ENCODE data around the gene CIB4.

The CIB4 gene

DNA sequence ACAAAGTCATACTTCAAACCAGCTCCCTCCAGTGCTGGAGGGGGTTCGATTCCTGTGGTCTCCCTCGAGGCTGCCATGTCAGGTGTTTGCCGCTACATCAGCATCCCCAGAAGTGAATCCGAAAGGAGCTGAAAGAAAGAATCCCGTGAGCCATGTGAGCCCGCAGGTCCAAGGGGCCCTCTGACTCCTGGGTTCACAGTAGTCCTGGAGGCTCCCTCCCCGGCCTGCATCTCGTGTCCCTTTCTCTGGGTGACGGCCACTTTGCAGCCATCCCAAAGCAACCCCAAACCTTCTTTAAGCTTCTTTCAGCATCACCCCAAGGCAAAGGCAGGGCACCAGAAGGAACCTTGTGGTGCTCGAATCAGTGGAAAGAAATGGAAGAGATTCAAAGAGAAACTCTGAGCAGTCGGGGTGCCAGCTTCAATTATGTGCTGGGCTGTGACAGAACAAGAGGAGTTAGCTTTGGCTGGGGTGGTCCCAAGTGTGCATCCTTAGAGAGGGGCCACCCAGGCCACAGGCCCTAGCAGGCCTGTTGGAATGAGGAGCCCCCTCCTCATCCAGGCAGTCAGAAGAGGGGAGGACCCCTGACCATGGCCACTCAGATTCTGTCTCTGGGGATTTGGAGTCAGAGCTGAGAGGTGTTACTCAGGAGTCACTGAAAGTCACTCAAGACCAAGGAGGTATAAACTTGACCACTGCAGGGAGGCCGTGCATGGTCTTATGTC, 59.7 kb downstream of the CIB4 start:
- DNase-seq = no peak

DNA sequence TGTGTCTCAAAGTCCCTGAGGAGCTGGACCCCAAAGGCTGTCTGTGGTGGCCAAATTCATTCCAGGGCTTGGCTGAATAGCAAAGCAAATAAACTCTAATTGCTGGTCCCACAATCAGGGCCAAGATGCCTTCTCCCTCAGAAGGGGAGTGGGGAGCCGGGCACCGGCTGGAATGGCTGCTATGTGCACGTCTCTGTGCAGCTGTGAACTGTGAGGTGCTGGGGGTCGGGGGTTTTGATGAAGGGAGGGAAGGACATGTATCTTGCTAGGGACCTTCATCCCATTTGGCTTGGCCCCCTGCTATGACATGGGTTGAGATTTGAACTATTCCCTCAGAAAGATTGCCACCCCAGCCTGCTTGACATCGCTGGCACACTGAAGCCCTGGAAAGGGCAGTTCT, 60.4 kb downstream of the CIB4 start:
- no peak for DNase-seq

GRCh38 chr2:26580151-26580550, 61.0 kb downstream of the CIB4 start:
- DNase-seq = no peak

- DNase-seq = no peak
Measured at GRCh38 chr2:26579723-26580040, 61.5 kb downstream of the CIB4 start.

DNA sequence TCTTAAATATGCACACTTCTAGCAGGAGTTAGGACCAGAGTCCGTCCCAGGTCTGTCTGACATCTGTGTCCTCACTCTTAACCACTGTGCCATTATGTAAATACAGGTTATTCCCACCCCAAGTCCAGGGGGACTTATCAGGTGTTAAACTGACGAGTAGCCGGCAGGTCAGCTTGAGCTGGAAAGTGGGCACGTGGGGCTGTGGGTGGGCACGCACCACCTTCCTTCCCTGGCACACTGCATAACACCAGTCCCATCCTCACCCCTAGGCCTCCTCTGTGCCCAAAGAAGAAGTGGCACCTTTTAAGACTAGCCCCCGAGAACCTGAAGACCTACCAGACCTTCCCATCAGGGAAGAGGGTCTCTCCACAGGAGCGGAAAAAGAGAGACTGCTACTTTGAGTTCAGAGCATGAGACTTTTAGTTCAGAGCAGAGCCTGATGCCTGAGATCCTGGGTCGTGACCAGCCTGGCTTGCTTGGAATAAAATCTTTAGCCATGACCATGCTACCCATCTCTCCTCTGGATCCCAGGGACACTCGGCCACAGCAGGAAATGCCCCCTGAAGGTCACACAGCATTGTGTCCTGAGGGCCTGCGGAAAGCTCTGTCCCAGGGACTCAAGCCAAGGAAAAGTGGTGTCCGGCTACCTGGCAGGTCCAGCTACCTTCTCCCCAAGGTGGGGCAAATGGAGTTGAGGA, 62.0 kb downstream of the CIB4 start:
- no peak for DNase-seq

DNA sequence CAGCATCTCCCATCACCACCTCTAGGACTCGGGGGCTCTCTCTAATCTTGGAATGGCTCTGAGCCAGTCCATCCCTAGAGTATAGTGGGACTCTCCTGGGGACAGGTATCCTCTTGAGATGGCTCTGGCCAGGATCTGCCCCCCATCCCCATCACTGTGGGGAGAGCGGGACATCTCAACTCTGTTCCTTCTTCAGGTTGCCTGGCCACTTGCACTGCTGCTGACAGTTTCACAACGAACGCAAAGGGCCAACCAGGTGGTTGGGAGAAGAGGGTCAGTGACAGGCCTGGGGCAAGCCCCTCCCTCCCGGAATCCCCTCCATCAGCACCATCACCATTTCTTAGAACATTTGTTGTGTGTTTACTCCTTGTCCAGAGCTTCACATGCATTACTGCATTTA, 62.6 kb downstream of the CIB4 start:
- DNase-seq = no peak

DNA sequence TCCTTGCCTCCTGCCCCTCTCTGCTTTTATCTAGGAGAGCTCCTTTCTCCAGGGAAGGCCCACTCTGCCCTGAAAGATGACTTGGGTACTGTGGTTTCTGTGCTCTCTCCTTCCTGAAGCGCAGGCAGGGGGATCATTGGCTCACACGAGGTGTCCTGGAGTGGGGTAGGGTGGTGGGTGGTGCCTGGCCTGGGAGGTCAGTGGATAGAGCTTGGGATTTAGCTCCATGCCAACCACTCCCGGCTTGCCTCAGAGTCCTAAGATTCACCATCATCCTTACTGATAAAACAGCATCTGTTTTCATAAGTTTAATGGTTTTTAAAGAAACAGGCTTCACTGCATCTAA, 63.1 kb downstream of the CIB4 start:
- DNase-seq = no peak

- DNase-seq = peak; percentile 52
Measured at GRCh38 chr2:26577442-26578112, 63.6 kb downstream of the CIB4 start.

- DNase-seq = peak; percentile 8
Measured at GRCh38 chr2:26576565-26577441, 64.4 kb downstream of the CIB4 start.

GRCh38 chr2:26575836-26576564, 65.2 kb downstream of the CIB4 start:
- DNase-seq = no peak

- DNase-seq = no peak
Measured at GRCh38 chr2:26574900-26575560, 66.1 kb downstream of the CIB4 start.

DNA sequence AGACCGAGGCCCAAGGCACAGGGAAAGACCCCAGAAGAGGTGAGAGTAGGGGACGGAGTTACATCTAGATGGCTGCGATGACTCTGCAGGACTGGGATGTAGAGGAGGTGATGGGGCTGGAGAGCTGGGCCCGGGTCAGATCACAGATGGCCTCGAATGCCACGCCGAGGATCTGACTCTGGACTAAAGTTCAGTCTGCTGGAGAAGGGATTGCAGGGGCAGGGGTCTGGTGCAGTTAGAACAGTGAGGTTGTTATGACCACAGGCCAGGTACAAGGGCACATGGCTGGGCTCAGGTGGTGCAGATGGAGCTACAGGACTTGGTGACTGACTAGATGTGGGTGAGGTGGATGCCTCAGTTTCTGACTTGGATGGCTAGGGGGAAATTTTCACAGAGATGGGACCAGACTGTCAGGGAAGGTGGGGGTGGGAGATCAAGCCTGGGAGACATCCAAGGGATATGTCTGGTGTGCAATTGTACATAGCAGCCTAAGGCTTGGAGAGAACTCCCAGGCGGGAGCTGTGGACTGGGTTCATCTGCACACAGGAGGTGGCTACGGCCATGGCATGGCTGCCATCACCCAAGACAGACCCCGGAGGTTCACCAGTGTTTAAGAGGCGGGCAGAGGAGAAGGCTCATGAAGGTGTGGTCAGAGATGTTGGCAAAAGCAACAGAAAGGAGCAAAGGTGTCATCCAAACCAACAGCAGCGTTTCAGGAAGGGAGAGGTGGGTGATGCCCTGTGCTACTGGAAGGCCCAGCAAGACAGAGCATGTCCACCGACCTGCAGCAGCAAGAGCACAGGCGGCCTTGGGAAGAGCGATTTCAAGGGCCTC, 66.9 kb downstream of the CIB4 start:
- DNase-seq = no peak

GRCh38 chr2:26573241-26573925, 67.8 kb downstream of the CIB4 start:
- DNase-seq = no peak

DNA sequence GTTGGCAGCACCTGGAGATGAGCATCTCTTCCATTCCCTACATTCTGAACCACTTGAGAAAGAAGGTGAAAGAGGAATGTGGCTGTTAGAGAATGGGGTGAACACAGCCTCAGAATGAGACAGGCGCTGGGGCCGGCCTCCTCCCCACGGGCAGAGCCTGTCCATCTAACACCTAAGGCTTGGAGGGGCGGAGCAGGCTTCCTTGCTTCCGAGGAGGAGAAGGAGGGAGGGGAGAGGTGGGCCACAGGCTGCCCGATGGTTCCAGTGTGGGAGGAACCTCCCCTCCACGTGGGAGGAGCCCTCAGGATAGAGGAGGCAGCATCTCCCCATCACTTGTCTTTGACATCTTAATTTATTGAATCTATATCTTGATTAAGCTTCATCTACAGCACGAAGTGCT, 68.6 kb downstream of the CIB4 start:
- DNase-seq = no peak

DNA sequence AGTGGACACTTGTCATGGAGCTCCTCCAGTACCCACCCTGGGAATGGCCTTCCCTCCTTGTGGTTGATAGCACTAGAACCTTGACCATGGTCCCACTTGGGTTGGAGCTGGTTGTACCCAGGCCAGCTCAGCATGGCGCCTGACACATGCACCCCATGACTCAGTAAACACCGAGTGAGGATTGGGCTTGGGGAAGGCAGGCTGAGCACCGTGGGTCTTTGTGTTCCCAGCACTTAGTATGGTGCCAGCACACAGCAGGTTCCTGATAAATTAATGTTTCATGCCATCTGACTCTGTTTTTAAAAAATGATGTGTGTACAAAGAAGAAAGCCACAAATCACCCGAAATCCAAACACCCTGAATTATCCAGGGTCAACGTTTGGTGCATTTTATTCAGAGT, 69.8 kb downstream of the CIB4 start:
- no peak for DNase-seq

- DNase-seq = no peak
Measured at GRCh38 chr2:26570083-26570430, 71.1 kb downstream of the CIB4 start.

- no peak for DNase-seq
Measured at GRCh38 chr2:26569216-26570082, 71.7 kb downstream of the CIB4 start.

DNA sequence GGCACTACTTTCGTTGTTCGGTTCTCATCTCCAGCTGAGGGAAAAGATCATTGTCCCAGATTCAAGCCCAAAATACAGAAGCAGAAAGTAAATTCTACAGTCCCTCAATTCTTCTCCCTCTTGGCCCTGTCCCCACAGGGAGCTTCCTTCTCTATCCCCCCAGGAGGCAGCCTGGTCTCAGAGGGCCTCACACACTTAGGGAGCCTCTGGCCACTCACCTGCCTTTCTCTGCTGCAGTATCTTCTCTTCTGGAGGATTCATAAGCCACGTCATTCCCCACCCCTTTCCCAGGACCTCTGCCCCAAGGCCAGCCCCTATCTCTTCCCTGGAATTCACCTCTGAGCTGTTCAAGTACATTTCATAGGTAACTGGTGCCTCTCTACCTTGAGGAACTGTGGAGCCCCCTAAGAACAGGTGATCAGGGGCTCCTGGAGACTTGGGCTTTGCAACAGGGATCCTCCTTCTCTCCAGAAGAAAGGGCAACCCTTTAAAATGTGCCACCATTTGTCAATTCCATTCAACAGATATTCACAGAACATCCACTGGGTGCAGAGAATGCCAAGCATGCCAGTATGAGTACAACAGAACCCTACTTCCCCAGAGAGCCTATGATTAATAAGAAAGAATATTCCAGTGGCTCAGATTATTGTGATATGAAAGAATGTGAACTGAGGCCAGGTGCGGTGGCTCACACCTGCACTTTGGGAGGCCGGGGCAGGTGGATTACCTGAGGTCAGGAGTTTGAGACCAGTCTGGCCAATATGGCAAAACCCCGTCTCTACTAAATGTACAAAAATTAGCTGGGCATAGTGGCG, 72.9 kb downstream of the CIB4 start:
- DNase-seq = no peak

GRCh38 chr2:26567534-26567933, 73.6 kb downstream of the CIB4 start:
- DNase-seq = no peak
